B cell (primary cell): ENCODE measurements around the gene NREP. TPM values are rescaled to one million over a fixed set of nuclear protein-coding genes. Genes with fewer than 3 reads are reported as not detected.

Experiments used
- ATAC-seq: fragments of 200-7000 bp; cut with Tn5 transposase; one replicate; pipeline ENCODE4 v1.10.0; 2021; ENCODE audit warnings: low read depth, mild to moderate bottlenecking, moderate number of reproducible peaks, moderate library complexity
- CTCF ChIA-PET: fragments of 350-600 bp; sonication (Branson Sonifier 250); formaldehyde crosslinking; loops from one replicate; lab custom pipeline; 2021; ENCODE audit warnings: antibody characterized with exemption, inconsistent platforms; lab: Charles Lee
- POLR2A ChIA-PET: fragments of 350-600 bp; sonication (Branson Sonifier 250); formaldehyde crosslinking; loops from one replicate; lab custom pipeline; 2021; ENCODE audit warnings: antibody characterized with exemption; lab: Charles Lee
- DNase-seq: peaks from one replicate; pipeline ENCODE4 v3.0.0; 2013
- H2AFZ ChIP-seq: 2 replicates; pipeline ENCODE4 v1.6.1; 2012; ENCODE audit warnings: mild to moderate bottlenecking, low read depth, low read length; ENCODE audit not compliant: insufficient read depth, poor library complexity, severe bottlenecking
- H3K27ac ChIP-seq, 2 donors: 1 replicate in 1 of 2; 2 replicates in 1 of 2; pipeline ENCODE4 v1.5.1; 2012 to 2013; ENCODE audit warnings: low read length in 2 of 2, mild to moderate bottlenecking in 2 of 2, moderate library complexity in 1 of 2
- H3K27me3 ChIP-seq, 4 experiments: fragments of 200-600 bp in 1 of 4; sonication (generic) in 1 of 4; replicated peaks in 1 of 4; 1 replicate in 2 of 4; 2 replicates in 2 of 4; pipeline versions ENCODE4 v1.6.1 to v1.7.0; 2013 to 2016; ENCODE audit warnings: low read length in 3 of 4, mild to moderate bottlenecking in 2 of 4, mixed read lengths in 1 of 4, moderate library complexity in 1 of 4; ENCODE audit not compliant: insufficient read depth in 4 of 4, control insufficient read depth in 3 of 4; ENCODE audit errors: control extremely low read depth in 1 of 4
- H3K36me3 ChIP-seq, 2 experiments: replicated peaks in 1 of 2; 1 replicate in 1 of 2; 2 replicates in 1 of 2; pipeline versions ENCODE4 v1.6.1 to v1.7.1; 2013; ENCODE audit warnings: low read length in 1 of 2; ENCODE audit not compliant: insufficient read depth in 2 of 2, control insufficient read depth in 1 of 2; ENCODE audit errors: control extremely low read depth in 1 of 2, extremely low read depth in 1 of 2
- H3K4me1 ChIP-seq, 2 donors: fragments of 200-600 bp in 1 of 2; sonication (generic) in 1 of 2; 1 replicate in 1 of 2; 2 replicates in 1 of 2; pipeline versions ENCODE4 v1.5.1 to v1.6.1; 2013 to 2017; ENCODE audit warnings: low read length in 2 of 2; ENCODE audit not compliant: control insufficient read depth in 2 of 2, insufficient read depth in 2 of 2
- H3K4me2 ChIP-seq: replicated peaks from 2 replicates; pipeline ENCODE3; 2012; ENCODE audit warnings: mild to moderate bottlenecking, low read depth, low read length; ENCODE audit not compliant: poor library complexity, severe bottlenecking
- H3K4me3 ChIP-seq, 5 experiments: fragments of 200-600 bp in 1 of 5; sonication (generic) in 1 of 5; 1 replicate in 3 of 5; 2 replicates in 2 of 5; pipeline versions ENCODE4 v1.5.1 to v1.7.0; 2011 to 2016; ENCODE audit warnings: low read length in 4 of 5, mild to moderate bottlenecking in 4 of 5, low read depth in 2 of 5, control low read depth in 1 of 5, moderate library complexity in 1 of 5; ENCODE audit not compliant: insufficient read depth in 1 of 5; ENCODE audit errors: control extremely low read depth in 1 of 5, extremely low read depth in 1 of 5
- H3K79me2 ChIP-seq: fragments of 200-600 bp; sonication (generic); one replicate; pipeline ENCODE4 v1.6.0; 2016; ENCODE audit warnings: low read length; ENCODE audit not compliant: control insufficient read depth, insufficient read depth
- H3K9ac ChIP-seq: fragments of 200-600 bp; sonication (generic); 2 replicates; pipeline ENCODE4 v1.6.1; 2017; ENCODE audit warnings: mild to moderate bottlenecking, low read length, moderate library complexity
- H3K9me3 ChIP-seq, 3 donors: one replicate each; pipeline versions ENCODE4 v1.6.1 to v1.7.1; 2013; ENCODE audit warnings: low read length in 2 of 3; ENCODE audit not compliant: control insufficient read depth in 2 of 3, insufficient read depth in 1 of 3; ENCODE audit errors: control extremely low read depth in 1 of 3
- H4K20me1 ChIP-seq: 2 replicates; pipeline ENCODE4 v1.6.0; 2012; ENCODE audit warnings: mild to moderate bottlenecking, low read length; ENCODE audit not compliant: insufficient read depth, control insufficient read depth, poor library complexity, severe bottlenecking
- H3K27ac Mint-ChIP-seq: one replicate; pipeline ENCODE4 v1.8.0; 2021; ENCODE audit warnings: mixed read lengths
- H3K27me3 Mint-ChIP-seq: one replicate; pipeline ENCODE4 v1.8.0; 2021; ENCODE audit warnings: mixed read lengths
- H3K4me1 Mint-ChIP-seq: one replicate; pipeline ENCODE4 v1.8.0; 2021; ENCODE audit warnings: mixed read lengths
- H3K4me3 Mint-ChIP-seq: one replicate; pipeline ENCODE4 v1.8.0; 2021; ENCODE audit warnings: mixed read lengths
- H3K9me3 Mint-ChIP-seq: one replicate; pipeline ENCODE4 v1.8.0; 2022; ENCODE audit warnings: mixed read lengths; ENCODE audit not compliant: insufficient read depth
- CTCF ChIP-seq: fragments of 200-600 bp; IDR thresholded peaks from one replicate; pipeline ENCODE4 v1.8.0; 2022; ENCODE audit warnings: antibody characterized with exemption, mild to moderate bottlenecking
- EZH2 ChIP-seq: IDR thresholded peaks from 2 replicates; pipeline ENCODE4 v1.6.1; 2012; ENCODE audit warnings: borderline replicate concordance, low read depth, mild to moderate bottlenecking, moderate library complexity, low read length; ENCODE audit not compliant: insufficient read depth, poor library complexity, severe bottlenecking
- WGBS: methylation state at CpG from one replicate; pipeline ENCODE4 v1.1.5; 2013; ENCODE audit warnings: missing lambda C conversion rate; ENCODE audit not compliant: insufficient coverage; 5-methylcytosine and 5-hydroxymethylcytosine counted together
- intact Hi-C: fragments of 100-400 bp; cut with micrococcal nuclease; formaldehyde crosslinking; loops from one replicate; pipeline ENCODE4 v1.10.0; 2022
- polyA plus RNA-seq: library from polyadenylated mRNA; depleted of rRNA; stranded (reverse); fragments of >200 nt; gene quantifications from 2 replicates; pipeline ENCODE4 v1.2.3, GENCODE V29; 2012
- total RNA-seq, 2 donors: library from RNA; stranded (reverse); fragments of 120-200 nt in 1 of 2; gene quantifications; 1 replicate in 1 of 2; 2 replicates in 1 of 2; pipeline versions ENCODE4 v1.2.3 to v1.2.4, GENCODE V29; 2013 to 2022

NREP gene
- total and polyA plus RNA-seq, 2 donors (not counting 1 experiment from before 2014, with no cell fraction given), result 6.7 to 17.0 TPM

DNA sequence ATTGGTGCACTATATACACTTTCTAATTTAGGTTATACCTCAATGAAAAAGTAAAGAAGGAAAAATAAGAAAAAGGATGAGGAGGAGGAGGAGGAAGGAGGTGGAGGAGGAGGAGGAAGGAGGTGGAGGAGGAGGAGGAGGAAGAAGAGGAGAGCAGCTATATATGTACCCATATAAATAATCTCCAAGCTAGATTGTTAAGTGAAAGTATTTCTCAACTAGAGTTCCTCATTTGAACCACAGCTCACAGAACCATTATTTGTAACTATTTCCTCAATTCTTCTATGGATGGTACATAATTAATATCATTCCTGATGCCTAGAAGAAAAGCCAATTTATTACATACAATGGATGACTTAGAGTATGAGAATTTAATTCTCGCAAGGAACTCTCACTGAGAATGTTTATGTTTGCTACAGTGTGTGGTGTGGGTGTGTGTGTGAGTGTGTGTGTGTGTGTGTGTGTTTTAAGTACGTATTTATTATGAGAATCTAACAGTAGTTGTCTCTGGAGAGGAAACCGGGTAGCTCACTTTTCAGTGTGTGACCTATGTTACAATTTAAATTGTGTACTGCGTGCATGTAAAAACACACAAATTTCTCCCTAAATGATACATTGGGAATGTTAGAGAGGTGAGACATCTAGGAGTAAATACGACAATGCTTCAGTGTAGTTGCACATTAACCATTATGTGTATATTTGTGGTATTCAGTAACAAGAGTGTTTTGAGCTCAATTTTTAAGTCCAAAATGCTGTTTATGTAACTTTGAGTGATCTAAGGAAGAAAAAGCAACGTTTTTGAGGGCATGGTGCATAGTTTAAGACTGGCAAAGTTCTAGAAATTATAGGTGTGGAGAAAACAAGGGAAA lies 20.2 kb upstream of the NREP start:
- Mint-ChIP-seq H3K27ac (no peak overlapping the region), H3K4me1 (no peaks in the 10 kb centered on the region), H3K9me3 (no peaks in the 10 kb centered on the region), H3K27me3 (peaks cover 23% of the 10 kb centered on the region), H3K4me3 (no peak overlapping the region)
- Histone ChIP-seq H3K27ac (no peak overlapping the region), H3K36me3 (no peaks in the 10 kb centered on the region), H3K79me2 (no peaks in the 10 kb centered on the region), H2AFZ (no peak overlapping the region), H3K4me2 (no peak overlapping the region), H3K27me3 (no peaks in the 10 kb centered on the region), H3K4me3 (no peak overlapping the region), H3K4me1 (no peaks in the 10 kb centered on the region), H3K9ac (no peak overlapping the region), H3K9me3 (no peaks in the 10 kb centered on the region), H4K20me1 (no peaks in the 10 kb centered on the region)
- intact Hi-C loops, result no loop called here
- CTCF ChIA-PET, result no interaction called here
- TF ChIP-seq EZH2 (no peak), CTCF (no peak)
- DNase-seq (no peak), ATAC-seq (no peak)
- 100% methylated on average over 1 of the region's 6 CpGs for WGBS
- POLR2A ChIA-PET, result no interaction called here

GRCh38 chr5:111775224-111775623 lies 18.2 kb upstream of the NREP start:
- no peak overlapping the region for H3K4me2 ChIP-seq
- TF ChIP-seq EZH2 (no peak), CTCF (no peak)
- POLR2A ChIA-PET, result no interaction called here
- ATAC-seq (no peak), DNase-seq (no peak)
- Mint-ChIP-seq H3K9me3 (no peaks in the 10 kb centered on the region), H3K4me3 (no peak overlapping the region), H3K27me3 (peaks cover 22% of the 10 kb centered on the region), H3K4me1 (no peaks in the 10 kb centered on the region), H3K27ac (no peak overlapping the region)
- intact Hi-C loops, result no loop called here
- H3K36me3 ChIP-seq, result no peaks in the 10 kb centered on the region
- H3K9ac ChIP-seq, result no peak overlapping the region
- no peaks in the 10 kb centered on the region for H3K79me2 ChIP-seq
- no peaks in the 10 kb centered on the region for H3K27me3 ChIP-seq
- no peaks in the 10 kb centered on the region for H3K4me1 ChIP-seq
- no CpG with 5 or more reads among the region's 2 CpGs for WGBS
- no peak overlapping the region for H3K4me3 ChIP-seq
- H2AFZ ChIP-seq, result no peak overlapping the region
- no peaks in the 10 kb centered on the region for H4K20me1 ChIP-seq
- H3K27ac ChIP-seq, result no peak overlapping the region
- no peaks in the 10 kb centered on the region for H3K9me3 ChIP-seq
- CTCF ChIA-PET, result no interaction called here
